Fibroblast of skin of left quadriceps (primary cell): ENCODE results near the gene MBIP.

ENCODE experiments used
- DNase-seq, 2 experiments: peaks; one replicate each; pipeline ENCODE4 v3.0.0-alpha.2; 2013; ENCODE audit warnings: low read depth in 2 of 2

The MBIP gene

DNA sequence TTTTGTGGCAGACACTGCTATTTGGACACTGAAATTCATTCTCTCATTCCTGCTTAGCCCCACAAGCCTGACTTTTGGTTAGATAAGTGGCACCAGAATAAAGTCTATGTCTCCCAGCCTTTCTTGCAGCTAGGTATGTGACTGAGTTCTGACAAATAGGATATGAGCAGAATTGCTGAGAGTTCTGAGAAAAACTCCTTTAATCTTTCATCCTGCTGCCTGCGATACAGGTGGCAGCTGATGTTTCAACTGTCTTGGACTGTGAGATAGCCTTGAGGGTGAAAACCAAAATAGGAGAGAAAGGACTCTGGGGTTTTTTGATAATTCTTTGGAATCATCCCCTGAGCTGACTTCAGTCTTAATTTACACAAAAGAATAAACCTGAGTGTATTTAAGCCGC lies 55.8 kb downstream of the MBIP start:
- DNase-seq = no peak

DNA sequence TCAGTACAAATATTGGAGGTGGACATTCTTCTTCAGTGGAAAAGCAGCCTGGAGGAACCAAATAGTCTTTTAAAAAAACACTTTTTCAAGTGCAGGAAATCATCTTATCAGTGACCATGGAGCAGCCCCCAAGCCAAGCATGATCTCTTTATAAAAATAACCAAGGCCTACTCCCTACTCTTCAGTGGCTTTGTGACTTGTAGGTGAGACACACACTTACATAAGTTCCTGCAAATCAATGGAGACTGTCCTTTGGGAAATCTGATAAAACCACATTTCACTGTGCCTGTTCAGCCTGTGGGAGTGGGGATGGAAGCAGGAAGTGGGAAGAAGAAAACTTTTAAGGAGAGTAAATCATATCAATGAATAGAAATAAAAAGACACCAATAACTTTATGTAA lies 56.3 kb downstream of the MBIP start:
- no peak for DNase-seq

DNA sequence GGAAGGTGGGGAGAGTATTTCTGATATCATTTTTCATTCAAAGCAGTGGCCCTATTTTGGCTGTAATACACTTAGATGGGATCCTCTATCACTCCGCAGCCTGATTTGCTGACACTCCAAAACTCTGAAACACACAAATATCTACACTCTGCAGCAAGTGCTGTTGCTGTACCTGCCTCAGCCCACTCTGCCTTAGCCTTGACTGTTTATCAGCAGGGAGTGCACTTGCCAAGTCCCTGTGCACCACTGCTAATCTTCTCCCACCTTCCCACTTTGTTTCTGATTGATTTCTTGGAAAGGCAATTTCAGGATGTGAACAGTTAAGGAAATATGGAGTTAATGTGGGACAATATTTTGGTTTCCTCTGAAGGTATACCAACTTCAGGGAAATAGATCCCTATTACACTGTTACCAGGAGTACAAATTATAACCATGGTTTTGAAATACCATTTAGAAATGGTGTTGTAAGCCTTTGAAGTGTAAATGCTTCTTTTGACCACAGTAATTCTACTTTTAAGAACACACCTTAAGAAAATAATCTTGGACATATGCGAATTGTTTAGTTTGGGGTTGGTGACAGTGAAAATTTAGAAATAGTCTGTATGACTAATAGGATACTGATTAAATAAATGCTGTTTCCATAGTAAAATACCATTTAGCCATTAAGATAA lies 59.3 kb downstream of the MBIP start:
- no peak for DNase-seq

DNA sequence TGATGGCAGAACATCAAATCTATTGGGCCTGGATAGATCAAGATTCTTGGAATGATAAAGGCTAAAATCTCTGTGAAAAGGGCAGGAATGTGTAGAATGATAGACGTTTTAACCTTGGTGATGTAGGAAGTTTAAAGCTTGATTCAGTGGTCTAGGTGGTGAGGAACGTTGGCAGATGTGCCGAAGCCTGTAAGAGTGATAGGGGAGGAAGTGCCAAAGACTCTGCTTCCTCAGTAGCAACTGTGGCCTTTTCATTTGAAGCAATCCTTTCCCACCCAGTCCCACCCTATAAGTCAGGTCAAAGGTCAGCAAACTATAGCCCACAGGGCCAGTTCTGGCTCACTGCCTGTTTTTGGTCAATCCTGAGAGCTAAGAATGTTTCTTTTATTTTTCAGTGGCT lies 62.2 kb downstream of the MBIP start:
- no peak for DNase-seq

- no peak for DNase-seq
Observed at GRCh38 chr14:36256126-36256801, 64.2 kb downstream of the MBIP start.

GRCh38 chr14:36254020-36254624 lies 66.3 kb downstream of the MBIP start:
- DNase-seq = no peak
